Measurements from ENCODE around the gene CERS6. TPM values are rescaled to one million over a fixed set of nuclear protein-coding genes. Genes with fewer than 3 reads are reported as not detected.

The CERS6 gene
- total and polyA plus RNA-seq, 2 of the 8 experiments (the other 6 are each of a cell fraction or from before 2014, with no cell fraction given) = 6.8 to 28.2 TPM

DNA sequence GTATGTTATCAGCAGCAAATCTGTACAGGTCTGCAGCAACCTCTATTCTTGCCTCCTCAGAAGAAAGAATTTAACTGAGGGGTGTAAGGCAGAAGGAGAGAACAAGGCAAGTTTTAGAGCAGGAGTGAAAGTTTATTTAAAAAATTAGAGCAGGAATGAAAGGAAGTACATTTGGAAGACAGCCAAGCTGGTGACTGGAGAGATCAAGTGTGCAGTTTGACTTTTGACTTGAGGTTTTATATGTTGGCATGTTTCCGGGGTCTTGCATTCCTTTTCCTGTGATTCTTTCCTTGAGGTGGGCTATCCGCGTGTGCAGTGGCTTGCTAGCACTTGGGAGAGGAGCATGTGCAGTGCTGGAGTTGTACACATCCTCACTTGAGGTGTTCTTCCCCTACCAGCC is 16.5 kb upstream of the CERS6 start (continued):
- TF ChIP-seq NRF1 (IDR thresholded peaks at IDR 0.05; ENCODE audit: low read depth, low read length) = no peak
- no peak for TF ChIP-seq RFX5 (IDR thresholded peaks at IDR 0.05; ENCODE audit: borderline replicate concordance, low read depth, low read length)
- no peak for TF ChIP-seq POU5F1 (IDR thresholded peaks at IDR 0.05; ENCODE audit: low read depth, low read length)
- TF ChIP-seq, protein P1, sequence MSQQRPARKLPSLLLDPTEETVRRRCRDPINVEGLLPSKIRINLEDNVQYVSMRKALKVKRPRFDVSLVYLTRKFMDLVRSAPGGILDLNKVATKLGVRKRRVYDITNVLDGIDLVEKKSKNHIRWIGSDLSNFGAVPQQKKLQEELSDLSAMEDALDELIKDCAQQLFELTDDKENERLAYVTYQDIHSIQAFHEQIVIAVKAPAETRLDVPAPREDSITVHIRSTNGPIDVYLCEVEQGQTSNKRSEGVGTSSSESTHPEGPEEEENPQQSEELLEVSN (IDR thresholded peaks at IDR 0.05) = no peak
- TF ChIP-seq CHD2 (IDR thresholded peaks at IDR 0.05; ENCODE audit: low read length) = no peak
- TF ChIP-seq BCL11A (IDR thresholded peaks at IDR 0.05; ENCODE audit: low read depth in 2 of 2, low read length in 2 of 2) = no peak
